AG04450 (cell line): ENCODE data around the gene ARHGAP12. TPM values are rescaled to one million over a fixed set of nuclear protein-coding genes. Genes with fewer than 3 reads are reported as not detected.

ENCODE experiments used
- CTCF ChIA-PET: fragments of 300-600, 350-600 bp; formaldehyde crosslinking; extraction: SDS; loops from one replicate; lab custom pipeline; 2022; ENCODE audit warnings: antibody characterized with exemption, inconsistent platforms; lab: Charles Lee
- POLR2A ChIA-PET: fragments of 350-600 bp; formaldehyde crosslinking; extraction: SDS; loops from one replicate; lab custom pipeline; 2021; ENCODE audit warnings: antibody characterized with exemption, inconsistent platforms; lab: Yijun Ruan, JAX
- DNase-seq: peaks from one replicate; pipeline ENCODE4 v3.0.0-alpha.2; 2011; ENCODE audit warnings: low read depth, low spot score
- H3K27ac ChIP-seq: one replicate; pipeline ENCODE4 v1.5.1; 2012; ENCODE audit warnings: low read depth, low read length, control low read depth
- H3K27me3 ChIP-seq: one replicate; pipeline ENCODE4 v1.6.0; 2012; ENCODE audit warnings: low read length; ENCODE audit not compliant: control insufficient read depth, insufficient read depth
- H3K4me3 ChIP-seq: 2 replicates; pipeline ENCODE4 v1.5.1; 2011; ENCODE audit warnings: mild to moderate bottlenecking, low read depth, low read length, control low read depth
- H3K9me3 ChIP-seq: 2 replicates; pipeline ENCODE4 v1.5.1; 2012; ENCODE audit warnings: low read length; ENCODE audit not compliant: control insufficient read depth, insufficient read depth
- polyA plus RNA-seq: library from polyadenylated mRNA; depleted of rRNA; stranded (reverse); fragments of >200 nt; gene quantifications from 2 replicates; pipeline ENCODE4 v1.2.3, GENCODE V29; 2011
- TF ChIP-seq, protein P1 (sequence below): IDR thresholded peaks from 2 replicates; pipeline ENCODE4 v1.5.1; 2011; ENCODE audit warnings: low read depth, low read length, control low read depth, inconsistent platforms

The ARHGAP12 gene
- polyA plus RNA-seq, 1 experiment, result 26.3 TPM

DNA sequence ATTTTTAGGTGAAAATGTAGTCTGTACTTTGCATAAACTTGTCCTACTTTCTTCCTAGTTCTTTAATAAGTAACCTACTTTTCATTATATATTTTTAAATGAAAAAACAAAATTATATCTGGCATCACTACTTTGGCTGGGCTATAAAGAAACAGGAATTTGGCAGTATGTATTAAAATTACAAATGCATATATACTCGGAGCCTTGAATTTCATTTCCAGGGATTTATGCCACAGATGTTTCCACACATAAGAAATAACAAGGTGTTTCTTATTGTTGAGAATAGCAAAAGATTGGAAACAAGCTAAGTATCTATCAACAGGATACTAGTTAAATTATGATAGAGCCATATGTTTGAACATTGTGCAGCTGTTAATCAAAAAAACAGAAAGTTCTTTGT is 2.2 kb upstream of the ARHGAP12 start:
- Histone ChIP-seq H3K4me3 (peak overlapping the region; percentile 83), H3K27ac (no peak overlapping the region), H3K27me3 (no peaks in the 10 kb centered on the region), H3K9me3 (peaks cover 3% of the 10 kb centered on the region; the same call in 1 of the 2 replicates)
- TF ChIP-seq, protein P1, sequence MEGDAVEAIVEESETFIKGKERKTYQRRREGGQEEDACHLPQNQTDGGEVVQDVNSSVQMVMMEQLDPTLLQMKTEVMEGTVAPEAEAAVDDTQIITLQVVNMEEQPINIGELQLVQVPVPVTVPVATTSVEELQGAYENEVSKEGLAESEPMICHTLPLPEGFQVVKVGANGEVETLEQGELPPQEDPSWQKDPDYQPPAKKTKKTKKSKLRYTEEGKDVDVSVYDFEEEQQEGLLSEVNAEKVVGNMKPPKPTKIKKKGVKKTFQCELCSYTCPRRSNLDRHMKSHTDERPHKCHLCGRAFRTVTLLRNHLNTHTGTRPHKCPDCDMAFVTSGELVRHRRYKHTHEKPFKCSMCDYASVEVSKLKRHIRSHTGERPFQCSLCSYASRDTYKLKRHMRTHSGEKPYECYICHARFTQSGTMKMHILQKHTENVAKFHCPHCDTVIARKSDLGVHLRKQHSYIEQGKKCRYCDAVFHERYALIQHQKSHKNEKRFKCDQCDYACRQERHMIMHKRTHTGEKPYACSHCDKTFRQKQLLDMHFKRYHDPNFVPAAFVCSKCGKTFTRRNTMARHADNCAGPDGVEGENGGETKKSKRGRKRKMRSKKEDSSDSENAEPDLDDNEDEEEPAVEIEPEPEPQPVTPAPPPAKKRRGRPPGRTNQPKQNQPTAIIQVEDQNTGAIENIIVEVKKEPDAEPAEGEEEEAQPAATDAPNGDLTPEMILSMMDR, result no peak
- ChIA-PET CTCF (interaction anchor here (3.1 kb wide), 1 partner anchor 68 kb away, joined by 19 read pairs; no protein-coding TSS in a partner anchor), POLR2A (no interaction called here)
- no peak for DNase-seq

DNA sequence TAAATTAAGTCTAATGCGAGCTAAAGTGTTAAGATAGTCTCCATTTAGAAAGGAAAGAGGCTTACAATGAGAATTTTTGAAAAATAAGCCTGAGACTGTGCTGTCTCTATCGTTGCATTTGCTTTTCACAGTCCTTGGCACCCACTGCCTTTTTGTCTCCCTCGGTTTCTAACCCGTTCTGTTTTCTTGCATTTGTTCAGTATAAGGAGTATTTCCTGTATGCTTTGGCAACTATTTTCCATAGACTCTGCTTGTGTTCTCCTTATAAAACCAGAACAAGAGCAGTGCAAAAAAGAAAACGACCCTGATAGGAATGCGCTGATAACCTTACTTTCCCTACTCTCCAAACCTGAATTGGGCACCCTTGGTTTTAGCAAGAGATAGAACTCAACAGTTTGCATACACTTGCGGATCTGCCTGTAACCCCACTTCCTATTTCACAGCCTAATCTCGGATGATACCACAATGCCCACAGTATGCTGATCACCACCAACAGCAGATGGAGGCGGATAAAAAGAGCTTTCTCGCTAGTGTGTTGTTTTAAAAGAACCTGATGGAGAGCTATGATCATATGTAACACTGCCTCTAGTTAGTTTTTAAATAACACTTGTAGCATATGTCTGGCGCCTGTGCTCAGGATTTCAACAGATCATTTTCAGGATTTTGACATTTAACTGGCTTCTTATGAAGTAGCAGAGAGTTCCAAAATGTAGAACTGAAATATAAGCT is 1.6 kb upstream of the ARHGAP12 start:
- TF ChIP-seq, protein P1, result 0 out of 2 replicates have a peak, but pooled peaks have one; percentile 2
- Histone ChIP-seq H3K27ac (peak overlapping the region; percentile 91), H3K27me3 (no peaks in the 10 kb centered on the region), H3K4me3 (peak overlapping the region; percentile 83), H3K9me3 (peaks cover 3% of the 10 kb centered on the region; the same call in 1 of the 2 replicates)
- CTCF ChIA-PET, result interaction anchor here (0.9 to 3.1 kb wide), 2 partner anchors 13 to 68 kb away, joined by 3 to 19 read pairs; no protein-coding TSS in a partner anchor
- no peak for DNase-seq
- POLR2A ChIA-PET, result interaction anchor here (0.6 to 1.6 kb wide), 5 partner anchors 14 to 68 kb away, joined by 3 to 7 read pairs (median 3); no protein-coding TSS in a partner anchor

DNA sequence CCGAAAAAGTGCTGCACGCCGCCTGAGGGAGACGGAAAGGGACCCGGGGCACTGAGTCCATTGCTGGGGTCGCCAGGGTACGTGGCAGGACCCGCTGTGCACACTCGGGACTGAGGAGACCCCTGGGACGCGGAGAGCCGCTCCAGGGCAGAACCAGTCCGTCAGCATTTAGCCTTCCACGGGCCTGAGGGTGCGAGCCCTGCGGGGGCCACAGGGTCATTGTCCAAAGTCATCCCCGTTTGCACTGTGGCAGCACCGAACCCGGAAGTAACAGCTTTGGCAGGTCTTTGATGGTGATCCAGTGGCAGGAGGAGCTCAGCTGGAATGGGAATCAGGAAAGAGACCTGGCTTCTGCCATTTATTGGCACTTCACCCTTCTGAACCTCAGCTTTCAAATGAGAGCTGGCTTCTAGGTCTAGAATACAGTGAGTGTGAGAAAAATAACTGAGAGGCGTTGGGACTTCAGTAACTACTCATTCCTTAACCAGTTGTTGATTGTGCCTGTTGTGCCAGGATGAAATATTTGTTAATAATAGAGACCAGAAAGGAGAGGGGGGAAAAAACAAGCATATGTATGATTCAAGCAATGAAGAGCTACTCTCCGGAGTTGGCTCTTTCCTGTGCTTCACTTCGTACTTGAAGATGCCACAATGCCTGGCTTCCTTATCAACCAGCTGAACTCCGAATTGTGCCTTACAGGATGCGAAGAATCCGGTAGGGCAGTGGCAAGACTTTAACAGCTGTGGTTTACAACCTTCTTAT is 811 bp upstream of the ARHGAP12 start:
- Histone ChIP-seq H3K4me3 (peak overlapping the region; percentile 83), H3K27me3 (no peaks in the 10 kb centered on the region), H3K27ac (peak overlapping the region; percentile 91), H3K9me3 (peaks cover 3% of the 10 kb centered on the region; the same call in 1 of the 2 replicates)
- DNase-seq, result no peak
- CTCF ChIA-PET, result interaction anchor here (0.9 to 3.1 kb wide), 2 partner anchors 14 to 67 kb away, joined by 3 to 19 read pairs; no protein-coding TSS in a partner anchor
- POLR2A ChIA-PET, result interaction anchor here (0.6 to 1.6 kb wide), 6 partner anchors 15 to 67 kb away, joined by 3 to 7 read pairs (median 4); no protein-coding TSS in a partner anchor
- TF ChIP-seq, protein P1, result no peak

DNA sequence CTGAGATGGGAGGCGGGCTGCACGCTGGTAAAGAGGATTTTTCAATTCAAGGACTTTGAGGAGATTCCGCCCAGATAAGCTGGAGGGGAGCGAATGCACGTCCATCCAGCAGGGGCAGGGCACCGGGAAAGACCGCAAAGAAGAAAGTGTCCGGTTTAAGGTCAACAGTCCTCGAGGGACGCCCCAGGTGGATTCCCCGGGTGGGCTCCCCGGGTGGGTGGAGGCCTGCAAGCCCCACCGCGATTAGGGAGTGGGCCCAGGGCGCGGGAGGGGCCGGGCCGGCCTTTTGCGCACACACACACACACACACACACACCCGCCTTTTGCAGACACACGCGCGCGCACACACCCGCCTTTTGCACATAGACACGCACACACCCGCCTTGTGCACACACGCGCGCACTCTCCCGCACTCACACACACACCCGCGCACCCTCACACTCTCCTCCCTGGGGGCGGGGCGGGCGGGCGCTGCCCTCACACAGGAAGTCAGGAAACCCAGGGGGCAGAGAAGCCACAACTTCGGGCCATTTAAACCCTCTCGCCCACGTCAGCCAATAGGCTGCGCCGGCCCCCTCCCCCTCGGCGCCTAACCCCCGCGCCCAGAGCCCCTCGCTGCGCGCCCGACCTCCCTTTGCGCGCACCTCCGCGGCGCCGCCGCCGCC is 615 bp downstream of the ARHGAP12 start:
- TF ChIP-seq, protein P1, result peak; percentile 62
- DNase-seq, result no peak
- CTCF ChIA-PET, result interaction anchor here (1.2 kb wide), 1 partner anchor 66 kb away, joined by 5 read pairs; no protein-coding TSS in a partner anchor
- no peaks in the 10 kb centered on the region for H3K27me3 ChIP-seq
- peak overlapping the region; percentile 83 for H3K4me3 ChIP-seq
- H3K9me3 ChIP-seq, result peaks cover 3% of the 10 kb centered on the region; the same call in 1 of the 2 replicates
- peak overlapping the region; percentile 25 for H3K27ac ChIP-seq
- POLR2A ChIA-PET, result interaction anchor here (0.7 to 1.6 kb wide), 7 partner anchors 19 to 1867 kb away, joined by 3 to 5 read pairs (median 3); no protein-coding TSS in a partner anchor
